Thymus (tissue), 11 donors: ENCODE results near the gene DPF1. TPM values are rescaled to one million over a fixed set of nuclear protein-coding genes. Genes with fewer than 3 reads are reported as not detected.
"Not testable (repeated sequence)": the region's sequence is repeated elsewhere in the genome, so short reads cannot be mapped to it uniquely, and the experiment has no call there.

Experiments used
- DNase-seq, 9 donors: peaks; one replicate each; pipeline ENCODE4 v3.0.0-alpha.2; 2013; ENCODE audit warnings: low spot score in 9 of 9, low read depth in 6 of 9, missing footprints in 1 of 9
- H3K27ac ChIP-seq, 2 donors: one replicate each; pipeline ENCODE4 v1.5.1; 2013; ENCODE audit warnings: control low read depth in 1 of 2, low read depth in 1 of 2, low read length in 1 of 2, mild to moderate bottlenecking in 1 of 2, moderate library complexity in 1 of 2
- H3K27me3 ChIP-seq, 2 donors: one replicate each; pipeline ENCODE4 v1.5.1; 2013; ENCODE audit warnings: low read length in 1 of 2; ENCODE audit not compliant: control insufficient read depth in 2 of 2, insufficient read depth in 1 of 2
- H3K36me3 ChIP-seq, 2 donors: one replicate each; pipeline ENCODE4 v1.5.1; 2013; ENCODE audit warnings: low read length in 1 of 2, mild to moderate bottlenecking in 1 of 2, moderate library complexity in 1 of 2; ENCODE audit not compliant: control insufficient read depth in 2 of 2, insufficient read depth in 2 of 2
- H3K4me1 ChIP-seq, 2 donors: one replicate each; pipeline ENCODE4 v1.5.1; 2013; ENCODE audit warnings: low read length in 2 of 2; ENCODE audit not compliant: control insufficient read depth in 2 of 2, insufficient read depth in 2 of 2
- H3K4me3 ChIP-seq, 2 donors: one replicate each; pipeline ENCODE4 v1.5.1; 2013; ENCODE audit warnings: low read length in 2 of 2, control low read depth in 1 of 2, mild to moderate bottlenecking in 1 of 2
- H3K9me3 ChIP-seq, 2 donors: one replicate each; pipeline ENCODE4 v1.5.1; 2013; ENCODE audit warnings: low read length in 1 of 2, mild to moderate bottlenecking in 1 of 2; ENCODE audit not compliant: control insufficient read depth in 2 of 2, insufficient read depth in 1 of 2
- WGBS: extraction: QIAGEN DNeasy Blood & Tissue Kit; methylation state at CpG from one replicate; pipeline ENCODE4 v1.1.7; 2013; 5-methylcytosine and 5-hydroxymethylcytosine counted together
- polyA plus RNA-seq: library from polyadenylated mRNA; stranded (reverse); fragments of 200-250 nt; gene quantifications from one replicate; pipeline ENCODE4 v1.2.3, GENCODE V29; 2013
- total RNA-seq: library from RNA; stranded (reverse); fragments of 120-200 nt; gene quantifications from one replicate; pipeline ENCODE4 v1.2.4, GENCODE V29; 2013
- donor health status: healthy.

DPF1 gene
- total and polyA plus RNA-seq, 2 donors, result 0.09 to 0.24 TPM

DNA sequence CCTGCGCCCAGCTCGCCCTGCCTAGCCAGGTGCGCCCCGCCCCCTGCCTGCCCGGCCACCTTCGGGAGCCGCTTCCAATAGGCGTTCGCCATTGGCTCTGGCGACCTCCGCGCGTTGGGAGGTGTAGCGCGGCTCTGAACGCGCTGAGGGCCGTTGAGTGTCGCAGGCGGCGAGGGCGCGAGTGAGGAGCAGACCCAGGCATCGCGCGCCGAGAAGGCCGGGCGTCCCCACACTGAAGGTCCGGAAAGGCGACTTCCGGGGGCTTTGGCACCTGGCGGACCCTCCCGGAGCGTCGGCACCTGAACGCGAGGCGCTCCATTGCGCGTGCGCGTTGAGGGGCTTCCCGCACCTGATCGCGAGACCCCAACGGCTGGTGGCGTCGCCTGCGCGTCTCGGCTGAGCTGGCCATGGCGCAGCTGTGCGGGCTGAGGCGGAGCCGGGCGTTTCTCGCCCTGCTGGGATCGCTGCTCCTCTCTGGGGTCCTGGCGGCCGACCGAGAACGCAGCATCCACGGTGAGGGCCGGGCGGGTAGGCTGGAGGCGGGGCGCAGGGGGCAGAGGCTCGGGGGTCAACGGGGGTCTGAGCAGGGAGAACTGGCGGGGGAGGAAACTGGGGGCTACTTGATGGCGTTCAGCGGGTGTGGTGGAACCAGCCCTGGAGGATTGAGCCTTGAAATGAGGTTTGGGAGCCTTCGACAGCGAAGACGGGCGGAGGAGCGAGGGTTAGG is 40.6 kb upstream of the DPF1 start, which contains the start of gene SPINT2:
Gene SPINT2 (plus strand): TSS at position 88 of the 727 bp plus-strand sequence. CDS start 320 bp downstream, at position 408.
- H3K4me1 ChIP-seq, result peaks cover 23 to 24% of the 10 kb centered on the region in 2 donors
- 1% methylated on average over 78 of the region's 78 CpGs for WGBS
- DNase-seq, result peak in 7 of 9 donors; percentile 39 to 82 (median 57)

DNA sequence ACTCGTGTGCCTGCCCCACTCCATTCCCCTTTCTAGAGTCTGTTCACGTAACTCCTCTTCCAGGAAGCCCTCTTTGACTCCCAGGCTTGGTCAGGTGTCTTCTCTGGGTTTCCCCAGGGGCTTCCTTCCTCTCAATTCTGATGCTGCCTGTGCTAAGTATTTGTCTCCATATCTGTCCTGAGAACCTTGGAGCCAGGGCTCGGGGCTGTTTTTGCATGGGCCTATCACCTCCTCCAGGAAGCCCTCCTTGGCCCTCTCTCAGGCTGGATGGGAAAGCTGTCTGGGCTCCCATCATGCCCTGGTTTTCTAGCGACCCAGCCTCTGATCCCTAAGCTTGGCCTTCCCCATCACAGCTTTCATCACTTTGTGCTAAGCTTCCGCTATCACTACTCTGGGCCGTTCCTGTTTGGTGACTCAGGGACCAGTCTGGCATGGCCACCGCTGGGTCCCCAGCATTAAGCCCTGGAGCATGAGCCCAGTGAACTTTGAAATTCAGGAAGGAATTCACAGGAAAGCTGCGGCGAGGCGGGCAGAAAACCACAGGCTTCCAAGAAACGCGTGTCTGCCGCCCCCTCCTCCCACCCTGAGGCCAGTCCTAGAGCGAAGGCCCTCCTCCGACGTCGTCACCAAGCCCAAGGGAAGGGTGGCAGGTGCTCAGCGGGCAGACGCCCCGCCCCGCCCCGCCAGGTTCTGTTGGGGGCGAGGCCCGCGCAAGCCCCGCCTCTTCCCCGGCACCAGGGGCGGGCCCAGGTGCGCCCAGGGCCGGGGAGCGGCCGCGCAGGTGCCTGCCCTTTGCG is 39.9 kb upstream of the DPF1 start:
- WGBS, result 9% methylated on average over 34 of the region's 34 CpGs
- Histone ChIP-seq H3K4me1 (peaks cover 23 to 24% of the 10 kb centered on the region in 2 donors), H3K27ac (peak overlapping the region; percentile 53 to 83), H3K36me3 (no peaks in the 10 kb centered on the region), H3K9me3 (no peaks in the 10 kb centered on the region), H3K4me3 (peak overlapping the region; percentile 59 to 67), H3K27me3 (peaks cover 0 to 7% of the 10 kb centered on the region in 2 donors)
- DNase-seq, result peak in 6 of 9 donors; percentile 19 to 71 (median 58)

More for the DNA sequence above, 40.6 kb upstream of the DPF1 start, which contains the start of gene SPINT2:
- Histone ChIP-seq H3K9me3 (no peaks in the 10 kb centered on the region), H3K27me3 (peaks cover 0 to 7% of the 10 kb centered on the region in 2 donors), H3K36me3 (no peaks in the 10 kb centered on the region), H3K27ac (peak within 1 kb of the TSS; percentile 83 to 85), H3K4me3 (peak within 1 kb of the TSS; percentile 59 to 67)

DNA sequence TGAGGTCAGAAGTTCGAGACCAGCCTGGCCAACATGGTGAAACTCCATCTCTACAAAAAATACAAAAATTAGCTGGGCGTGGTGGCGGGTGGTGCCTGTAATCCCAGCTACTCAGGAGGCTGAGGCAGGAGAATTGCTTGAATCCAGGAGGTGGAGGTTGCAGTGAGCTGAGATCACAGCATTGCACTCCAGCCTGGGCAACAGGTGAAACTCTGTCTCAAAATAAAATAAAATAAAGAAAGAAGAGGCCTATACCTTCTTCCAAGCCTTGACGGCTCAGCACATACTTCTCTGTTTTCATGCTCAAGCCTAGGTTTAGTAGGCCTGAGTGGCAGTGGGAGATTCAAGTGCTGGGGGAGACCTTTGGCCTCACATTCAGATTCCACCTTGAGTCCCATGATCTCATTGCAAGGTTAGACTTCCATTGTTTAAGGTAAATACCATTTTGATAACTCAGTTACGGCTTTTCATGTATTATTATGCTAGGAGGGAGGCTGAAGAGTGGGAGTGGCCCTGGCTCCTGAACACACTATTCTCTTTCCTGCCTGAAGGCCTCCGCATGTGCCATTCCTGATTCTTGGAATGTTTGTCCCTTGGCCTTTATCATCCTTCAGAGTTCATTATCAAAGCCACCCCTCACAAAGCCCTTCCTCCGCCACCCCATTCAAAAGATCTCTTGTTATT is 38.7 kb upstream of the DPF1 start:
- no peaks in the 10 kb centered on the region for H3K9me3 ChIP-seq
- H3K27me3 ChIP-seq, result peaks cover 0 to 10% of the 10 kb centered on the region in 2 donors
- 97% methylated on average over 7 of the region's 7 CpGs for WGBS
- no peaks in the 10 kb centered on the region for H3K36me3 ChIP-seq
- no peak overlapping the region for H3K4me3 ChIP-seq
- DNase-seq, result no peak
- H3K4me1 ChIP-seq, result peaks cover 23 to 24% of the 10 kb centered on the region in 2 donors
- no peak overlapping the region for H3K27ac ChIP-seq

DNA sequence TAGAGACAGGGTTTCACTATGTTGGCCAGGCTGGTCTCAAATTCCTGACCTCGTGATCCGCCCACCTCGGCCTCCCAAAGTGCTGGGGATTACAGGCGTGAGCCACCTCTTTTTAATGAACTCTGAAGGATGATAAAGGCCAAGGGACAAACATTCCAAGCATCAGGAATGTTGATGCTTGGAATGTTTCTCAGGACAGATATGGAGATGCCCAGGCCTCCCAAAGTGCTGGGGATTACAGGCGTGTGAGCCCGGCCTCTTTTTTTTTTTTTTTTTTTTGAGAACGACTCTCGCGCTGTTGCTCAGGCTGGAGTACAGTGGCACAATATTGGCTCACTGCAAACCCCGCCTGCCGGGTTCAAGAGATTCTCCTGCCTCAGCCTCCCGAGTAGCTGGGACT is 37.9 kb upstream of the DPF1 start:
- not testable (repeated sequence) for H3K27ac ChIP-seq, H3K9me3 ChIP-seq, H3K4me3 ChIP-seq, DNase-seq, H3K36me3 ChIP-seq
- peaks cover 23 to 24% of the 10 kb centered on the region in 2 donors for H3K4me1 ChIP-seq
- H3K27me3 ChIP-seq, result peaks cover 2 to 14% of the 10 kb centered on the region in 2 donors
- WGBS, result 96% methylated on average over 12 of the region's 12 CpGs

GRCh38 chr19:38255383-38256014 is 31.5 kb upstream of the DPF1 start:
- Histone ChIP-seq H3K27me3 (peaks cover 21 to 56% of the 10 kb centered on the region in 2 donors), H3K27ac (no peak overlapping the region), H3K36me3 (no peaks in the 10 kb centered on the region), H3K4me3 (no peak overlapping the region), H3K4me1 (peaks cover 2 to 4% of the 10 kb centered on the region in 2 donors), H3K9me3 (no peaks in the 10 kb centered on the region)
- DNase-seq, result no peak
- WGBS, result 62% methylated on average over 17 of the region's 17 CpGs

DNA sequence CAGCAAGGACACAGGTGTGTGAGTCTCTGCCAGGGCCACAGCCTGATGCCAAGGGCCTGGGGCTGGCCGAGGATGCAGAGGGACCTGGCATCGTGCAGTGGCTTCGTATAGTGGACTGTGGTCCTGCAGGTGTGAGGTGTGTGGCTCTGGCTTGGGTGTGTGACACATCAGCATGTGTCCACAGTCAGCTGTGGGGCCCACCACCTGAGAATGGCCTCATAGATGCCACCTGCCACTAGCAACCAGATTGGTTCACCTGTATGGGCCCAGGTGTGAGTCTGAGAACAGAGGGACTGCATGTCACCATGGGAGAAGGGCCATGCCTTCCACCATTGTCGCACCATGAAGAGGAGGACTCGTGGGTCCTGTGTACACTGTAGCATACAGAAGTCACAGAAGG is 29.8 kb upstream of the DPF1 start:
- H3K27me3 ChIP-seq, result peaks cover 21 to 56% of the 10 kb centered on the region in 2 donors
- no peak overlapping the region for H3K4me3 ChIP-seq

GRCh38 chr19:38252941-38253691 is 29.1 kb upstream of the DPF1 start:
- no peak overlapping the region for H3K4me3 ChIP-seq
- H3K27ac ChIP-seq, result no peak overlapping the region
- H3K27me3 ChIP-seq, result peaks cover 21 to 55% of the 10 kb centered on the region in 2 donors
- H3K9me3 ChIP-seq, result no peaks in the 10 kb centered on the region
- 70% methylated on average over 21 of the region's 21 CpGs for WGBS
- no peak for DNase-seq
- no peaks in the 10 kb centered on the region for H3K36me3 ChIP-seq
- H3K4me1 ChIP-seq, result peaks cover 2 to 4% of the 10 kb centered on the region in 2 donors

More for the DNA sequence above, 29.8 kb upstream of the DPF1 start:
- no peak for DNase-seq
- peaks cover 2 to 4% of the 10 kb centered on the region in 2 donors for H3K4me1 ChIP-seq
- no peaks in the 10 kb centered on the region for H3K9me3 ChIP-seq
- H3K36me3 ChIP-seq, result no peaks in the 10 kb centered on the region
- WGBS, result 96% methylated on average over 5 of the region's 5 CpGs
- H3K27ac ChIP-seq, result no peak overlapping the region

GRCh38 chr19:38252385-38252784 is 28.4 kb upstream of the DPF1 start:
- 94% methylated on average over 5 of the region's 5 CpGs for WGBS
- Histone ChIP-seq H3K36me3 (no peaks in the 10 kb centered on the region), H3K4me3 (no peak overlapping the region), H3K4me1 (peaks cover 2 to 4% of the 10 kb centered on the region in 2 donors), H3K9me3 (no peaks in the 10 kb centered on the region), H3K27me3 (peaks cover 21 to 53% of the 10 kb centered on the region in 2 donors), H3K27ac (no peak overlapping the region)
- no peak for DNase-seq
